NCI-H510A (cell line): ENCODE results near the gene ANO8.
"Not testable (repeated sequence)": the region's sequence is repeated elsewhere in the genome, so short reads cannot be mapped to it uniquely, and the experiment has no call there.

Experiments used
- DNase-seq: peaks from one replicate; lab custom pipeline; 2025; lab: John Stamatoyannopoulos, UW

Gene ANO8

GRCh38 chr19:17285415-17286135 lies 49.1 kb downstream of the ANO8 start:
- no peak for DNase-seq

- no peak for DNase-seq
Measured at GRCh38 chr19:17283504-17283996, 51.1 kb downstream of the ANO8 start.

GRCh38 chr19:17282488-17283125 lies 52.0 kb downstream of the ANO8 start:
- DNase-seq: peak; percentile 84

- DNase-seq: no peak
Measured at GRCh38 chr19:17281391-17282304, 53.0 kb downstream of the ANO8 start, which contains the start of gene ANKLE1. TSS of gene ANKLE1 (plus strand) at chr19:17281901. CDS start at chr19:17281921, 20 bp downstream.

GRCh38 chr19:17279436-17279835 lies 55.2 kb downstream of the ANO8 start:
- no peak for DNase-seq

GRCh38 chr19:17275441-17276175 lies 59.0 kb downstream of the ANO8 start:
- no peak for DNase-seq

GRCh38 chr19:17274892-17275291 lies 59.8 kb downstream of the ANO8 start:
- DNase-seq: not testable (repeated sequence)
